HCT116 (cell line): ENCODE results near the gene CCDC24. TPM values are rescaled to one million over a fixed set of nuclear protein-coding genes. Genes with fewer than 3 reads are reported as not detected.

Experiments
- ATAC-seq: fragments of 200-7000 bp; cut with Tn5 transposase; 2 replicates; pipeline ENCODE4 v1.9.1; 2020; ENCODE audit warnings: mild to moderate bottlenecking, moderate library complexity
- BruUV-seq: library from RNA; stranded (reverse); fragments of 400-500 nt; replicated peaks from 2 replicates; lab custom pipeline; 2021; lab: Mats Ljungman, UMichigan
- CTCF ChIA-PET: fragments of 300-600 bp; sonication (Branson Sonifier 250); formaldehyde crosslinking; loops from one replicate; lab custom pipeline; 2021; ENCODE audit warnings: antibody characterized with exemption; lab: Charles Lee
- POLR2A ChIA-PET: fragments of 300-600, 350-600 bp; sonication (Branson Sonifier 250); formaldehyde crosslinking; loops from one replicate; lab custom pipeline; 2021; ENCODE audit warnings: antibody characterized with exemption; lab: Charles Lee
- RAD21 ChIA-PET, 2 experiments: fragments of 300-600 bp; sonication (Branson Sonifier 250); formaldehyde crosslinking; loops; one replicate each; lab custom pipeline; 2023; ENCODE audit warnings: low total read pairs in 2 of 2; ENCODE audit not compliant: uncharacterized antibody in 2 of 2, unreplicated experiment in 2 of 2, low non-redundant PET in 1 of 2; lab: Charles Lee
- DNase-seq: peaks from one replicate; pipeline ENCODE4 v3.0.0-alpha.2; 2010; ENCODE audit warnings: low read depth, low spot score
- H2AFZ ChIP-seq: fragments of 200-600 bp; shearing (Covaris generic), sonication (generic); 2 replicates; pipeline ENCODE4 v1.6.1; 2017; ENCODE audit warnings: low read depth, mixed run types, mixed read lengths, antibody characterized with exemption, low read length; ENCODE audit not compliant: poor library complexity, severe bottlenecking
- H3K27ac ChIP-seq: 2 replicates; pipeline ENCODE4 v1.5.1; 2012; ENCODE audit warnings: low read depth, low read length
- H3K27me3 ChIP-seq: fragments of 200-600 bp; sonication (generic); 2 replicates; pipeline ENCODE4 v1.6.1; 2016; ENCODE audit warnings: mixed run types, low read length, mixed read lengths; ENCODE audit not compliant: insufficient read depth
- H3K36me3 ChIP-seq, 2 experiments: fragments of 200-500 bp in 1 of 2; fragments of 200-600 bp in 1 of 2; sonication (Bioruptor generic) in 1 of 2; sonication (generic) in 1 of 2; 2 replicates each; pipeline versions ENCODE4 v1.5.1 to v1.6.1; 2014 to 2016; ENCODE audit warnings: low read length in 2 of 2, inconsistent platforms in 1 of 2, mixed read lengths in 1 of 2, mixed run types in 1 of 2; ENCODE audit not compliant: insufficient read depth in 2 of 2, control insufficient read depth in 1 of 2
- H3K4me1 ChIP-seq, 2 experiments: fragments of 200-600 bp in 1 of 2; sonication (generic) in 1 of 2; 2 replicates each; pipeline versions ENCODE4 v1.5.1 to v1.6.1; 2012 to 2017; ENCODE audit warnings: low read length in 2 of 2, inconsistent platforms in 1 of 2, mild to moderate bottlenecking in 1 of 2, mixed read lengths in 1 of 2, mixed run types in 1 of 2, moderate library complexity in 1 of 2; ENCODE audit not compliant: insufficient read depth in 2 of 2, control insufficient read depth in 1 of 2
- H3K4me2 ChIP-seq: fragments of 200-600 bp; sonication (generic); 2 replicates; pipeline ENCODE4 v1.6.1; 2017; ENCODE audit warnings: mixed run types, low read length, mixed read lengths
- H3K4me3 ChIP-seq, 2 experiments: fragments of 200-600 bp in 1 of 2; sonication (generic) in 1 of 2; replicated peaks in 1 of 2; 2 replicates each; pipeline ENCODE4 v1.5.1; 2011 to 2016; ENCODE audit warnings: low read length in 2 of 2, control low read depth in 1 of 2, low read depth in 1 of 2, mild to moderate bottlenecking in 1 of 2, mixed read lengths in 1 of 2, mixed run types in 1 of 2
- H3K79me2 ChIP-seq: fragments of 200-600 bp; sonication (generic); 2 replicates; pipeline ENCODE4 v1.6.1; 2017; ENCODE audit warnings: mild to moderate bottlenecking, mixed run types, low read length, moderate library complexity, mixed read lengths; ENCODE audit not compliant: insufficient read depth
- H3K9ac ChIP-seq: fragments of 200-600 bp; sonication (generic); 2 replicates; pipeline ENCODE4 v1.6.1; 2016; ENCODE audit warnings: low read length, mixed read lengths
- H3K9me2 ChIP-seq: fragments of 200-600 bp; sonication (generic), shearing (Covaris generic); 2 replicates; pipeline ENCODE4 v1.6.1; 2017; ENCODE audit warnings: mixed run types, mild to moderate bottlenecking, moderate library complexity; ENCODE audit not compliant: insufficient read depth
- H3K9me3 ChIP-seq, 2 experiments: fragments of 200-500 bp in 1 of 2; fragments of 200-600 bp in 1 of 2; sonication (Bioruptor generic) in 1 of 2; sonication (generic) in 1 of 2; 2 replicates each; pipeline ENCODE4 v1.6.1; 2014 to 2017; ENCODE audit warnings: low read length in 2 of 2, mixed read lengths in 2 of 2, inconsistent platforms in 1 of 2, low read depth in 1 of 2, mild to moderate bottlenecking in 1 of 2, mixed run types in 1 of 2, moderate library complexity in 1 of 2; ENCODE audit not compliant: control insufficient read depth in 1 of 2, insufficient read depth in 1 of 2
- H4K20me1 ChIP-seq: fragments of 200-600 bp; sonication (generic), shearing (Covaris generic); 2 replicates; pipeline ENCODE4 v1.6.1; 2017; ENCODE audit warnings: mixed run types, mild to moderate bottlenecking, moderate library complexity; ENCODE audit not compliant: insufficient read depth
- ATF3 ChIP-seq: IDR thresholded peaks from 2 replicates; pipeline ENCODE4 v1.6.1; 2012
- CBX3 ChIP-seq: IDR thresholded peaks from 2 replicates; pipeline ENCODE4 v1.6.1; 2012; ENCODE audit warnings: low read depth
- CEBPB ChIP-seq: IDR thresholded peaks from 2 replicates; pipeline ENCODE4 v1.6.1; 2012; ENCODE audit warnings: low read depth
- EGR1 ChIP-seq: IDR thresholded peaks from 2 replicates; pipeline ENCODE4 v1.6.1; 2012; ENCODE audit warnings: low read depth
- EZH2 ChIP-seq: fragments of 200-600 bp; sonication (generic); IDR thresholded peaks from 2 replicates; pipeline ENCODE4 v1.6.1; 2017; ENCODE audit warnings: antibody characterized with exemption, mixed run types
- EZH2phosphoT487 ChIP-seq: fragments of 200-600 bp; IDR thresholded peaks from 2 replicates; pipeline ENCODE4 v1.6.1; 2018; ENCODE audit warnings: antibody characterized with exemption, borderline replicate concordance
- FOSL1 ChIP-seq: IDR thresholded peaks from 2 replicates; pipeline ENCODE4 v1.6.1; 2012; ENCODE audit warnings: low read depth
- MAX ChIP-seq: IDR thresholded peaks from 2 replicates; pipeline ENCODE4 v1.6.1; 2012
- POLR2A ChIP-seq: IDR thresholded peaks from 2 replicates; pipeline ENCODE4 v1.7.0; 2011; ENCODE audit warnings: borderline replicate concordance; ENCODE audit not compliant: insufficient read depth, insufficient read length; ENCODE audit errors: extremely low read depth
- RAD21 ChIP-seq: IDR thresholded peaks from 2 replicates; pipeline ENCODE4 v1.6.1; 2012; ENCODE audit warnings: low read depth, mild to moderate bottlenecking
- SIN3A ChIP-seq: IDR thresholded peaks from 2 replicates; pipeline ENCODE4 v1.6.1; 2012; ENCODE audit warnings: low read depth
- SRF ChIP-seq: IDR thresholded peaks from 2 replicates; pipeline ENCODE4 v1.6.1; 2012; ENCODE audit warnings: low read depth
- TCF7L2 ChIP-seq: IDR thresholded peaks from 2 replicates; pipeline ENCODE4 v1.7.0; 2011; ENCODE audit warnings: borderline replicate concordance, inconsistent platforms; ENCODE audit not compliant: insufficient read depth, insufficient read length; ENCODE audit errors: extremely low read depth
- ZBTB33 ChIP-seq: IDR thresholded peaks from 2 replicates; pipeline ENCODE4 v1.6.1; 2011; ENCODE audit warnings: mild to moderate bottlenecking, low read length, moderate library complexity; ENCODE audit not compliant: insufficient replicate concordance; ENCODE audit errors: extremely low read depth
- ZFX ChIP-seq: fragments of 450-650 bp; IDR thresholded peaks from 2 replicates; pipeline ENCODE4 v1.6.1; 2017
- ZNF274 ChIP-seq: fragments of 200-500 bp; sonication (Bioruptor generic); IDR thresholded peaks from 2 replicates; pipeline ENCODE4 v1.6.1; 2014; ENCODE audit warnings: mild to moderate bottlenecking, low read depth, low read length, inconsistent platforms
- intact Hi-C: fragments of 100-400 bp; cut with micrococcal nuclease; formaldehyde crosslinking; loops from 2 replicates; pipeline ENCODE4 v1.10.0; 2022
- total RNA-seq: library from RNA; stranded (reverse); gene quantifications from one replicate; pipeline ENCODE4 v1.2.1, GENCODE V29; 2021; ENCODE audit not compliant: unreplicated experiment

CCDC24 gene
- total RNA-seq, 1 experiment from 2014 or later, result 23.3 TPM

- Histone ChIP-seq H3K36me3 (no peaks in the 10 kb centered on the region), H3K79me2 (no peaks in the 10 kb centered on the region), H3K9me3 (no peaks in the 10 kb centered on the region), H3K9ac (no peak overlapping the region), H4K20me1 (no peaks in the 10 kb centered on the region), H3K4me1 (peaks cover 18 to 26% of the 10 kb centered on the region in 2 experiments), H3K4me3 (no peak overlapping the region), H3K4me2 (no peak overlapping the region), H3K27ac (no peak overlapping the region), H3K27me3 (no peaks in the 10 kb centered on the region), H3K9me2 (no peaks in the 10 kb centered on the region), H2AFZ (no peak overlapping the region)
- ATAC-seq (no peak), DNase-seq (no peak)
- ChIA-PET CTCF (no interaction called here), RAD21 (no interaction called here), POLR2A (no interaction called here)
- intact Hi-C loops, result no loop called here
- TF ChIP-seq RAD21 (no peak), ATF3 (no peak), FOSL1 (no peak), EGR1 (no peak), CBX3 (no peak), ZNF274 (no peak), MAX (no peak), SRF (no peak), EZH2phosphoT487 (no peak)
- BruUV-seq, result no TSS peak
Observed at GRCh38 chr1:44024031-44024902, 32.9 kb downstream of the CCDC24 start.

- POLR2A ChIA-PET, result no interaction called here
- no peaks in the 10 kb centered on the region for H4K20me1 ChIP-seq
- peaks cover 20 to 34% of the 10 kb centered on the region in 2 experiments for H3K4me1 ChIP-seq
- H3K27me3 ChIP-seq, result no peaks in the 10 kb centered on the region
- no peak for ATAC-seq
- no peak overlapping the region for H2AFZ ChIP-seq
- no peaks in the 10 kb centered on the region for H3K9me2 ChIP-seq
- no peak overlapping the region for H3K9ac ChIP-seq
- RAD21 ChIA-PET, result no interaction called here
- H3K27ac ChIP-seq, result no peak overlapping the region
- no peak overlapping the region for H3K4me3 ChIP-seq
- no peak for DNase-seq
- H3K4me2 ChIP-seq, result no peak overlapping the region
- no peaks in the 10 kb centered on the region for H3K79me2 ChIP-seq
- no peaks in the 10 kb centered on the region for H3K36me3 ChIP-seq
- no peaks in the 10 kb centered on the region for H3K9me3 ChIP-seq
- intact Hi-C loops, result no loop called here
- BruUV-seq, result no TSS peak
- CTCF ChIA-PET, result no interaction called here
- TF ChIP-seq MAX, result no peak
- no peak for TF ChIP-seq FOSL1
- no peak for TF ChIP-seq RAD21
- no peak for TF ChIP-seq ZNF274
- no peak for TF ChIP-seq ZFX
- no peak for TF ChIP-seq POLR2A
- TF ChIP-seq TCF7L2, result no peak
- no peak for TF ChIP-seq SIN3A
- no peak for TF ChIP-seq EZH2
- TF ChIP-seq SRF, result no peak
- no peak for TF ChIP-seq ZBTB33
- no peak for TF ChIP-seq CEBPB
- no peak for TF ChIP-seq EGR1
Observed at GRCh38 chr1:44024903-44025525, 33.6 kb downstream of the CCDC24 start.
